ENCODE measurements around the gene DOCK2.

The DOCK2 gene

GRCh38 chr5:169711551-169712225, 74.6 kb downstream of the DOCK2 start:
- no peaks in the 10 kb centered on the region for H3K9me2 ChIP-seq (replicated peaks; ENCODE audit: insufficient read depth, low read length)
- no peak overlapping the region for H3K4me3 ChIP-seq (ENCODE audit: low read length)
- no peak overlapping the region for H3K27ac ChIP-seq (ENCODE audit: low read length)
- no peaks in the 10 kb centered on the region for H3K9me3 ChIP-seq (replicated peaks; ENCODE audit: insufficient read depth, low read length)
- no peaks in the 10 kb centered on the region for H3K36me3 ChIP-seq (replicated peaks; ENCODE audit: insufficient read depth, low read length)
- H3K9ac ChIP-seq (ENCODE audit: low read length): no peak overlapping the region
- no peak for DNase-seq
- H3K4me2 ChIP-seq (ENCODE audit: low read depth, low read length): no peak overlapping the region
- TF ChIP-seq, protein P1, sequence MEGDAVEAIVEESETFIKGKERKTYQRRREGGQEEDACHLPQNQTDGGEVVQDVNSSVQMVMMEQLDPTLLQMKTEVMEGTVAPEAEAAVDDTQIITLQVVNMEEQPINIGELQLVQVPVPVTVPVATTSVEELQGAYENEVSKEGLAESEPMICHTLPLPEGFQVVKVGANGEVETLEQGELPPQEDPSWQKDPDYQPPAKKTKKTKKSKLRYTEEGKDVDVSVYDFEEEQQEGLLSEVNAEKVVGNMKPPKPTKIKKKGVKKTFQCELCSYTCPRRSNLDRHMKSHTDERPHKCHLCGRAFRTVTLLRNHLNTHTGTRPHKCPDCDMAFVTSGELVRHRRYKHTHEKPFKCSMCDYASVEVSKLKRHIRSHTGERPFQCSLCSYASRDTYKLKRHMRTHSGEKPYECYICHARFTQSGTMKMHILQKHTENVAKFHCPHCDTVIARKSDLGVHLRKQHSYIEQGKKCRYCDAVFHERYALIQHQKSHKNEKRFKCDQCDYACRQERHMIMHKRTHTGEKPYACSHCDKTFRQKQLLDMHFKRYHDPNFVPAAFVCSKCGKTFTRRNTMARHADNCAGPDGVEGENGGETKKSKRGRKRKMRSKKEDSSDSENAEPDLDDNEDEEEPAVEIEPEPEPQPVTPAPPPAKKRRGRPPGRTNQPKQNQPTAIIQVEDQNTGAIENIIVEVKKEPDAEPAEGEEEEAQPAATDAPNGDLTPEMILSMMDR (IDR thresholded peaks at IDR 0.05; ENCODE audit: low read length): no peak
- TF ChIP-seq EZH2phosphoT487 (IDR thresholded peaks at IDR 0.05; ENCODE audit: low read length) (no peak), EZH2 (optimal IDR thresholded peaks at IDR 0.05; ENCODE audit: low read depth, low read length) (no peak)
- no peak overlapping the region for H2AFZ ChIP-seq (ENCODE audit: low read length)
- no peaks in the 10 kb centered on the region for H4K20me1 ChIP-seq (ENCODE audit: insufficient read depth, low read length)
- H3K27me3 ChIP-seq (replicated peaks; ENCODE audit: insufficient read depth, low read length): no peaks in the 10 kb centered on the region
- no peaks in the 10 kb centered on the region for H3F3A ChIP-seq (ENCODE audit: insufficient read depth, low read length)
- H3K4me1 ChIP-seq (ENCODE audit: low read length): no peaks in the 10 kb centered on the region
- H3K79me2 ChIP-seq (ENCODE audit: low read length): no peaks in the 10 kb centered on the region

- Histone ChIP-seq H3K79me2 (ENCODE audit: low read length) (no peaks in the 10 kb centered on the region), H3K27me3 (replicated peaks; ENCODE audit: insufficient read depth, low read length) (no peaks in the 10 kb centered on the region), H3K9me2 (replicated peaks; ENCODE audit: insufficient read depth, low read length) (no peaks in the 10 kb centered on the region), H2AFZ (ENCODE audit: low read length) (no peak overlapping the region), H3K9ac (ENCODE audit: low read length) (no peak overlapping the region), H4K20me1 (ENCODE audit: insufficient read depth, low read length) (no peaks in the 10 kb centered on the region), H3K4me2 (ENCODE audit: low read depth, low read length) (no peak overlapping the region), H3K4me3 (ENCODE audit: low read length) (no peak overlapping the region), H3K4me1 (ENCODE audit: low read length) (no peaks in the 10 kb centered on the region), H3K9me3 (replicated peaks; ENCODE audit: insufficient read depth, low read length) (no peaks in the 10 kb centered on the region), H3F3A (ENCODE audit: insufficient read depth, low read length) (no peaks in the 10 kb centered on the region), H3K27ac (ENCODE audit: low read length) (no peak overlapping the region), H3K36me3 (replicated peaks; ENCODE audit: insufficient read depth, low read length) (no peaks in the 10 kb centered on the region)
- DNase-seq: no peak
- TF ChIP-seq EZH2phosphoT487 (IDR thresholded peaks at IDR 0.05; ENCODE audit: low read length) (no peak), EZH2 (optimal IDR thresholded peaks at IDR 0.05; ENCODE audit: low read depth, low read length) (no peak)
- TF ChIP-seq, protein P1 (IDR thresholded peaks at IDR 0.05; ENCODE audit: low read length): no peak
Observed at GRCh38 chr5:169712428-169712827, 75.4 kb downstream of the DOCK2 start.

GRCh38 chr5:169716287-169716686, 79.2 kb downstream of the DOCK2 start:
- Histone ChIP-seq H3K9ac (ENCODE audit: low read length) (no peak overlapping the region), H3K27ac (ENCODE audit: low read length) (no peak overlapping the region), H3K4me1 (ENCODE audit: low read length) (no peaks in the 10 kb centered on the region), H4K20me1 (ENCODE audit: insufficient read depth, low read length) (no peaks in the 10 kb centered on the region), H3K4me2 (ENCODE audit: low read depth, low read length) (no peak overlapping the region), H2AFZ (ENCODE audit: low read length) (no peak overlapping the region), H3K27me3 (replicated peaks; ENCODE audit: insufficient read depth, low read length) (no peaks in the 10 kb centered on the region), H3K79me2 (ENCODE audit: low read length) (no peaks in the 10 kb centered on the region), H3K4me3 (ENCODE audit: low read length) (no peak overlapping the region), H3K9me3 (replicated peaks; ENCODE audit: insufficient read depth, low read length) (no peaks in the 10 kb centered on the region), H3K9me2 (replicated peaks; ENCODE audit: insufficient read depth, low read length) (no peaks in the 10 kb centered on the region), H3F3A (ENCODE audit: insufficient read depth, low read length) (no peaks in the 10 kb centered on the region), H3K36me3 (replicated peaks; ENCODE audit: insufficient read depth, low read length) (no peaks in the 10 kb centered on the region)
- DNase-seq: no peak
- TF ChIP-seq, protein P1 (IDR thresholded peaks at IDR 0.05; ENCODE audit: low read length): no peak
- TF ChIP-seq EZH2phosphoT487 (IDR thresholded peaks at IDR 0.05; ENCODE audit: low read length): no peak
- TF ChIP-seq EZH2 (optimal IDR thresholded peaks at IDR 0.05; ENCODE audit: low read depth, low read length): no peak

All from MM.1S (cell line).